PC-9 (cell line): ENCODE results near the gene KCNIP1.

Experiments
- EZH2 ChIP-seq: fragments of 200-600 bp; sonication (generic); IDR thresholded peaks from 2 replicates; pipeline ENCODE4 v1.8.0; 2017; ENCODE audit warnings: antibody characterized with exemption, low read depth
- TF ChIP-seq, protein P1 (sequence below): fragments of 200-600 bp; sonication (generic); conservative IDR thresholded peaks from 2 replicates; pipeline ENCODE4 v1.6.1; 2017; ENCODE audit warnings: mixed run types, antibody characterized with exemption, mild to moderate bottlenecking, moderate library complexity

DNA sequence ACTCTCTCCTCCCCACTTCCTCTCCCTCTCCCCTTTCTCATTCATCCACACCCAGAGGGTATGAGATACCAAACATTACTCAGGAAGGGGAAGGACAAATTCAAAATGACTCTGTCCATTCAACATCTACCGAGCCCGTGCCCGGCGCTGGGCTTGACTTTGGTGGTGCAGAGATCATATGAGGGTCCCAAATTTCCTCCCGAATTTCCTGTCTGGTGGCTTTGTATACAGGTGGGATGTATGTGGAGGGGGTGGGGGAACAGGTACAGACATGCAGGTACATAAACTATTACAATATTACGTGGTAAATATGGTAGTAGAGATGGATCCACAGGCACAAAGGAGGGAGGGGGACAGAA is 257.9 kb downstream of the KCNIP1 start:
- TF ChIP-seq, protein P1, sequence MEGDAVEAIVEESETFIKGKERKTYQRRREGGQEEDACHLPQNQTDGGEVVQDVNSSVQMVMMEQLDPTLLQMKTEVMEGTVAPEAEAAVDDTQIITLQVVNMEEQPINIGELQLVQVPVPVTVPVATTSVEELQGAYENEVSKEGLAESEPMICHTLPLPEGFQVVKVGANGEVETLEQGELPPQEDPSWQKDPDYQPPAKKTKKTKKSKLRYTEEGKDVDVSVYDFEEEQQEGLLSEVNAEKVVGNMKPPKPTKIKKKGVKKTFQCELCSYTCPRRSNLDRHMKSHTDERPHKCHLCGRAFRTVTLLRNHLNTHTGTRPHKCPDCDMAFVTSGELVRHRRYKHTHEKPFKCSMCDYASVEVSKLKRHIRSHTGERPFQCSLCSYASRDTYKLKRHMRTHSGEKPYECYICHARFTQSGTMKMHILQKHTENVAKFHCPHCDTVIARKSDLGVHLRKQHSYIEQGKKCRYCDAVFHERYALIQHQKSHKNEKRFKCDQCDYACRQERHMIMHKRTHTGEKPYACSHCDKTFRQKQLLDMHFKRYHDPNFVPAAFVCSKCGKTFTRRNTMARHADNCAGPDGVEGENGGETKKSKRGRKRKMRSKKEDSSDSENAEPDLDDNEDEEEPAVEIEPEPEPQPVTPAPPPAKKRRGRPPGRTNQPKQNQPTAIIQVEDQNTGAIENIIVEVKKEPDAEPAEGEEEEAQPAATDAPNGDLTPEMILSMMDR: no peak
- TF ChIP-seq EZH2: no peak
